Tibial nerve (tissue), 3 donors: ENCODE measurements around the gene ARL8A.

Experiments used
- CTCF ChIP-seq, 5 experiments: fragments of 200-600 bp in 3 of 5; fragments of 450-650 bp in 2 of 5; sonication (generic) in 3 of 5; IDR thresholded peaks; one replicate each; pipeline ENCODE4 v1.5.1; 2016 to 2019; ENCODE audit warnings: antibody characterized with exemption in 5 of 5, mild to moderate bottlenecking in 3 of 5, moderate library complexity in 2 of 5
- POLR2A ChIP-seq, 2 donors: fragments of 450-650 bp; IDR thresholded peaks; one replicate each; pipeline ENCODE4 v1.6.1; 2017; ENCODE audit warnings: antibody characterized with exemption in 2 of 2, mild to moderate bottlenecking in 2 of 2, moderate library complexity in 2 of 2

- TF ChIP-seq POLR2A (IDR thresholded peaks at IDR 0.05) (no peak), CTCF (IDR thresholded peaks at IDR 0.05) (no peak)
These were observed 3.7 kb downstream of the ARL8A start for GRCh38 chr1:202140833-202141232.
